ENCODE measurements around the gene NQO2. TPM values are rescaled to one million over a fixed set of nuclear protein-coding genes. Genes with fewer than 3 reads are reported as not detected.

The NQO2 gene
- total and polyA plus RNA-seq, 2 donors from 2014 or later, result 37.0 to 291 TPM

GRCh38 chr6:2956930-2957685, 42.6 kb upstream of the NQO2 start:
- Histone ChIP-seq H3K4me1 (ENCODE audit: control insufficient read depth in 2 of 3, insufficient read depth in 2 of 3, low read depth in 1 of 3, low read length in 3 of 3) (peaks cover 0 to 25% (median 24%) of the 10 kb centered on the region in 3 donors), H3K27ac (ENCODE audit: low read depth in 2 of 2, low read length in 2 of 2) (peak overlapping the region in 1 of 2 donors; percentile 30), H3K9me3 (ENCODE audit: control insufficient read depth in 2 of 3, insufficient read depth in 1 of 3, low read length in 3 of 3) (no peaks in the 10 kb centered on the region), H3K27me3 (ENCODE audit: control insufficient read depth, insufficient read depth, low read length) (no peaks in the 10 kb centered on the region), H3K9ac (ENCODE audit: low read length in 3 of 3) (no peak overlapping the region), H3K4me3 (ENCODE audit: low read length in 3 of 3) (no peak overlapping the region), H3K36me3 (ENCODE audit: control insufficient read depth in 2 of 3, insufficient read depth in 3 of 3, low read length in 3 of 3) (no peaks in the 10 kb centered on the region)
- TF ChIP-seq CTCF (IDR thresholded peaks at IDR 0.05; ENCODE audit: borderline replicate concordance, extremely low read depth, insufficient read depth), result no peak
- intact Hi-C loops (cut with DNase I), result no loop called here
- FAIRE-seq (no peak), DNase-seq (peak in 1 of 5 donors; percentile 23)

GRCh38 chr6:2957696-2958330, 41.9 kb upstream of the NQO2 start:
- Histone ChIP-seq H3K36me3 (ENCODE audit: control insufficient read depth in 2 of 3, insufficient read depth in 3 of 3, low read length in 3 of 3) (no peaks in the 10 kb centered on the region), H3K27me3 (ENCODE audit: control insufficient read depth, insufficient read depth, low read length) (no peaks in the 10 kb centered on the region), H3K4me3 (ENCODE audit: low read length in 3 of 3) (no peak overlapping the region), H3K27ac (ENCODE audit: low read depth in 2 of 2, low read length in 2 of 2) (peak overlapping the region in 1 of 2 donors; percentile 39), H3K9me3 (ENCODE audit: control insufficient read depth in 2 of 3, insufficient read depth in 1 of 3, low read length in 3 of 3) (no peaks in the 10 kb centered on the region), H3K4me1 (ENCODE audit: control insufficient read depth in 2 of 3, insufficient read depth in 2 of 3, low read depth in 1 of 3, low read length in 3 of 3) (peaks cover 0 to 21% (median 20%) of the 10 kb centered on the region in 3 donors), H3K9ac (ENCODE audit: low read length in 3 of 3) (peak overlapping the region in 1 of 3 donors; percentile 34)
- DNase-seq (peak in 1 of 5 donors; percentile 47), FAIRE-seq (no peak)
- intact Hi-C loops (cut with DNase I), result no loop called here
- no peak for TF ChIP-seq CTCF (IDR thresholded peaks at IDR 0.05; ENCODE audit: borderline replicate concordance, extremely low read depth, insufficient read depth)

- Histone ChIP-seq H3K4me3 (ENCODE audit: low read length in 3 of 3) (no peak overlapping the region), H3K27ac (ENCODE audit: low read depth in 2 of 2, low read length in 2 of 2) (peak overlapping the region in 1 of 2 donors; percentile 39), H3K4me1 (ENCODE audit: control insufficient read depth in 2 of 3, insufficient read depth in 2 of 3, low read depth in 1 of 3, low read length in 3 of 3) (peaks cover 0 to 20% (median 17%) of the 10 kb centered on the region in 3 donors), H3K9me3 (ENCODE audit: control insufficient read depth in 2 of 3, insufficient read depth in 1 of 3, low read length in 3 of 3) (no peaks in the 10 kb centered on the region), H3K36me3 (ENCODE audit: control insufficient read depth in 2 of 3, insufficient read depth in 3 of 3, low read length in 3 of 3) (no peaks in the 10 kb centered on the region), H3K9ac (ENCODE audit: low read length in 3 of 3) (no peak overlapping the region), H3K27me3 (ENCODE audit: control insufficient read depth, insufficient read depth, low read length) (no peaks in the 10 kb centered on the region)
- intact Hi-C loops (cut with DNase I), result no loop called here
- no peak for TF ChIP-seq CTCF (IDR thresholded peaks at IDR 0.05; ENCODE audit: borderline replicate concordance, extremely low read depth, insufficient read depth)
- peak in 1 of 5 donors; percentile 30 for DNase-seq
- FAIRE-seq, result no peak
Observed at GRCh38 chr6:2958331-2958711, 41.4 kb upstream of the NQO2 start.
